ENCODE measurements around the gene ZNF385C.

DNA sequence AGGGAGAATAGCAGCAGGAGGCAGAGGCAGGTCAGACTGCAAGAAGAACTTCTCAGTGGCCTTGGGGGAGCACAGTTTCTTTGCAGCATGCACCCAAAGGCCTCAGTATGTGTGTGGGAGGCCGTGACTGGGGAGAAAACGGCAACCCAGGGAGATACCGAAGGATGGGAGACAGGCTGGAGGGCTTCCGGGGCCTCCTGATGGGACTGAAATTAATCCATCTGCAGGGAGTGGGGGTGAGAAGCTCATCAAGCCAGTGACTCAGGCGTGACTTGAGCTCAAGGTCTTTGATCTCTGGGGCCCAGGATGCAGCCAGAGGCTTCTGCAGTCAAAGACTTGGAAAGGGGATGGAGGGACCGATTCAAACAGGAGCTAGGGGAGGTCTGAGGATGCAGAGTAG lies 42.8 kb downstream of the ZNF385C start:
- TF ChIP-seq POLR2A (IDR thresholded peaks at IDR 0.05) (no peak), POLR2AphosphoS5 (IDR thresholded peaks at IDR 0.05) (no peak)
- TF ChIP-seq, protein P1, sequence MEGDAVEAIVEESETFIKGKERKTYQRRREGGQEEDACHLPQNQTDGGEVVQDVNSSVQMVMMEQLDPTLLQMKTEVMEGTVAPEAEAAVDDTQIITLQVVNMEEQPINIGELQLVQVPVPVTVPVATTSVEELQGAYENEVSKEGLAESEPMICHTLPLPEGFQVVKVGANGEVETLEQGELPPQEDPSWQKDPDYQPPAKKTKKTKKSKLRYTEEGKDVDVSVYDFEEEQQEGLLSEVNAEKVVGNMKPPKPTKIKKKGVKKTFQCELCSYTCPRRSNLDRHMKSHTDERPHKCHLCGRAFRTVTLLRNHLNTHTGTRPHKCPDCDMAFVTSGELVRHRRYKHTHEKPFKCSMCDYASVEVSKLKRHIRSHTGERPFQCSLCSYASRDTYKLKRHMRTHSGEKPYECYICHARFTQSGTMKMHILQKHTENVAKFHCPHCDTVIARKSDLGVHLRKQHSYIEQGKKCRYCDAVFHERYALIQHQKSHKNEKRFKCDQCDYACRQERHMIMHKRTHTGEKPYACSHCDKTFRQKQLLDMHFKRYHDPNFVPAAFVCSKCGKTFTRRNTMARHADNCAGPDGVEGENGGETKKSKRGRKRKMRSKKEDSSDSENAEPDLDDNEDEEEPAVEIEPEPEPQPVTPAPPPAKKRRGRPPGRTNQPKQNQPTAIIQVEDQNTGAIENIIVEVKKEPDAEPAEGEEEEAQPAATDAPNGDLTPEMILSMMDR (IDR thresholded peaks at IDR 0.05) = no peak

All from breast epithelium (tissue), 3 donors.